ENCODE results near the gene CAMSAP2.

CAMSAP2 gene

GRCh38 chr1:200893411-200893901 lies 154.8 kb downstream of the CAMSAP2 start:
- no peak for DNase-seq (ENCODE audit: low read depth, low spot score)
- ChIA-PET CTCF (no interaction called here), POLR2A (no interaction called here)
- no peak for TF ChIP-seq CTCF (IDR thresholded peaks at IDR 0.05; ENCODE audit: insufficient read depth, low read length, missing control alignments)
- H3K4me3 ChIP-seq (ENCODE audit: low read depth, low read length): no peak overlapping the region

DNA sequence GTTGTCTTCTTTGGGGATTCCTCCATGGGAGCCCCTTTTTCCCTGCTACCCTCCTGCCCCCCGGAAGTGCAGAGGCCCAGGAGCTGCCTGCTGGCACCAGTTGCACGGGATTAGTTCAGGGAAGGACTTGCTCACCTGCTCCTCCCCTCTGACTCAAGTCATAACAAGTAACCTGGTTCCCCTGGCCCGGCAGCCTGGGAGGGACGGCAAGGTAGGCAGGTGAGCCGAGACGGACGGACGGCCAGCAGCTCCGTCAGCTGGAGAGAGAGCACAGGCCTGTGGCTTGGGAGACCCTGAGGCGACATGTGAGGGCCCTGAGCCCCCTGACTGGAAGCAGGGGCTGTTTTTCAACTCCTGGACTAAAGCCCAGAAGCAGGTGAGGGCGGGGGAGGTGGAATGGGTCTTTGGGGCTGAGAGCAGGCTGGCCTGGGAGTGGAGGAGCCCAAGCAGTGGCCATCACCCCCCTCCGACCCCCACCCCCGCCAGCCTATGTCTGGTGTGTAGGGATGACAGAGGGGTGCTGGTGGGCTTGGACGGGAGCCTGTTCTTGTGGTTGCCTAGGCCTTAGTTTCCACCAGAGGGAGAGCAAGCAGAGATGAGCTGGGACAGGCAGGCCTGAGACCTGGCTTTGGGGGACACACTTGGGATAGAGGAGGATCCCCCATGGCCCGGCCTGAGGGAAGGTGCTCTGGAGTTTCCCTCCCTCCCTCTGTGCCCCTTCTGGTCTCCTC lies 156.2 kb downstream of the CAMSAP2 start, which contains the start of gene INAVA:
TSS of gene INAVA (plus strand) at position 189 of the 731 bp plus-strand sequence. CDS start 3,501 bp downstream, outside the sequence.
- DNase-seq (ENCODE audit: low read depth, low spot score): no peak
- POLR2A ChIA-PET: interaction anchor here (0.5 kb wide), 1 partner anchor 44 kb away, joined by 3 read pairs; no protein-coding TSS in a partner anchor
- TF ChIP-seq CTCF (IDR thresholded peaks at IDR 0.05; ENCODE audit: insufficient read depth, low read length, missing control alignments): no peak
- CTCF ChIA-PET: no interaction called here
- no peak within 1 kb of the TSS for H3K4me3 ChIP-seq (ENCODE audit: low read depth, low read length)

DNA sequence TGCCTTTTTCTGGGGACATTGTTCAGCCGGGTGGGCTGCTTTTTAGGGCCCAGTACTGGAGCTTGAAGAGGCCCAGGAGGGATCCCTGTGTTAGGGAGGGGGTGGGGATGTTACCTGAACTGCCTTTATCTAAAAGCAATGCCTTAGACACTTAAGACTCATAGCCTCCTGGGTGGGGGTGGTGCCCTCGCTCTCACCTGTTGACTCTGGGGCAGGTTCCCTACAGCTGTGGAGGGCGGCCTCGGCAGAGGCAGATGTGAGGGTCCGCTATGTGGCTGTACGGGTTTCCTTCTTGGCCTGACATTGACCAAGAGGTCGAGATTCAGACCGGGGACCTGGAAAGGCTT lies 156.7 kb downstream of the CAMSAP2 start:
- no peak for TF ChIP-seq CTCF (IDR thresholded peaks at IDR 0.05; ENCODE audit: insufficient read depth, low read length, missing control alignments)
- H3K4me3 ChIP-seq (ENCODE audit: low read depth, low read length): no peak overlapping the region
- POLR2A ChIA-PET: interaction anchor here (0.5 kb wide), 1 partner anchor 43 kb away, joined by 3 read pairs; no protein-coding TSS in a partner anchor
- DNase-seq (ENCODE audit: low read depth, low spot score): no peak
- CTCF ChIA-PET: no interaction called here

- no peak for TF ChIP-seq CTCF (IDR thresholded peaks at IDR 0.05; ENCODE audit: insufficient read depth, low read length, missing control alignments)
Measured at GRCh38 chr1:200895801-200896530, 157.3 kb downstream of the CAMSAP2 start.

DNA sequence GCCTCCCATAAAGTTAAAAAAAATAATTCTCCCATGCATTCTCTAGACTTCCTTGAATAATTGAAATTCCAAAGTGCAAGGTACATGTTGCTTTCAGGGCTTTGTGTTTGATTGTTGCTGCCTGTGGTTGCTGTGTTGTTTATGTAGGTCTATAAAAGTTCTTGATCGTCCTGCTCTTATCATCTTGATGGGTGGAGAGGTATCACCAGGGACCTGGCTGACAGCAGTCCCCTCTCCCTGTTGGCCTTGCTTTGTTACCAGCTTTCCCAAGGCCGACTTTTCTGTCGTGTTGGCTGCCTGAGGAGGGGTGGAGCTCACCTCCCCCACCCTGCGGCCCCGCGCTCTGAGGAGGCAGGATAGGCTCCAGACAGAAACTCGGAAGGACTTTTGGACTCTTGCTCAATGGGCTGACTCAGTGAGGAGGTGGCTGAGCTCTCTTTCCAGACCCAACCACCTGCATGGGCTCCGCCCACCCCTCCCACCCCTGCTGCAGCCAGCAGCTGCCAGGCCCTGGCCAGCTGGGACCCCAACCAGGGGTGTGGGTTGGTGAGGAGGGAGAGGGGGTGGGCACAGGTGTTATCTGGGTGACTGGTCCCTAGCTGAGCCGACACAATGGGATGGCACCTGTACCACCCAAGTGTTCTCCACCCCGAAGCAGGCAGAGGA lies 158.0 kb downstream of the CAMSAP2 start:
- POLR2A ChIA-PET: no interaction called here
- H3K4me3 ChIP-seq (ENCODE audit: low read depth, low read length): no peak overlapping the region
- no peak for TF ChIP-seq CTCF (IDR thresholded peaks at IDR 0.05; ENCODE audit: insufficient read depth, low read length, missing control alignments)
- CTCF ChIA-PET: interaction anchor here (0.9 kb wide), 2 partner anchors 20 to 146 kb away, joined by 3 read pairs; no protein-coding TSS in a partner anchor
- no peak for DNase-seq (ENCODE audit: low read depth, low spot score)

More at GRCh38 chr1:200895801-200896530, 157.3 kb downstream of the CAMSAP2 start:
- CTCF ChIA-PET: interaction anchor here (0.9 kb wide), 1 partner anchor 19 kb away, joined by 3 read pairs; no protein-coding TSS in a partner anchor
- H3K4me3 ChIP-seq (ENCODE audit: low read depth, low read length): no peak overlapping the region
- POLR2A ChIA-PET: no interaction called here
- no peak for DNase-seq (ENCODE audit: low read depth, low spot score)

Data from AG04449 (cell line).